HG02884 (cell line): ENCODE results near the gene PLPPR2.
A peak's percentile ranks its signal among the peaks of the same experiment; 100 is the strongest.
"Not testable (repeated sequence)": the region's sequence is repeated elsewhere in the genome, so short reads cannot be mapped to it uniquely, and the experiment has no call there.

Experiments used
- ATAC-seq: cut with Tn5 transposase; IDR thresholded peaks from one replicate; pipeline ENCODE4 v1.9.1; 2021; ENCODE audit warnings: mild to moderate bottlenecking, moderate library complexity; ENCODE audit not compliant: unreplicated experiment

The PLPPR2 gene

DNA sequence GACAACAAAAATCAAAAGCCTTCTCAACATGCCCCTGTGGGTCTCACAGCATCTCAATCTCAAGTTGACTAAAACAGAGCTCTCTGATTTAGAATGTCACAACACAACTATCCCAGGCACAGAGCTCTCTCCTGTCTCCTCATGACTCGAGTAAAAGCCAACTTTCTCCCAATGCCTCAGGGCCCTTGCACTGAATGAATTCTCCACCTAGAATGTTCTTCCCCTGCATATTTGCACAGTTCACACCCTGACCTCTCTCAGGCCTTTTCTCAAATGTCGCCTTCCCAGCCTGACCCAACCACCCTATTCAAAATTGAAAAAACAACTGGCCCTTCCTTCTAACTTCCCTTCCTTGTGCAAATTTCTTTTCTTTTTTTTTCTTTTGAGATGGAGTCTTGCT is 15.5 kb downstream of the PLPPR2 start:
- ATAC-seq, result no peak

DNA sequence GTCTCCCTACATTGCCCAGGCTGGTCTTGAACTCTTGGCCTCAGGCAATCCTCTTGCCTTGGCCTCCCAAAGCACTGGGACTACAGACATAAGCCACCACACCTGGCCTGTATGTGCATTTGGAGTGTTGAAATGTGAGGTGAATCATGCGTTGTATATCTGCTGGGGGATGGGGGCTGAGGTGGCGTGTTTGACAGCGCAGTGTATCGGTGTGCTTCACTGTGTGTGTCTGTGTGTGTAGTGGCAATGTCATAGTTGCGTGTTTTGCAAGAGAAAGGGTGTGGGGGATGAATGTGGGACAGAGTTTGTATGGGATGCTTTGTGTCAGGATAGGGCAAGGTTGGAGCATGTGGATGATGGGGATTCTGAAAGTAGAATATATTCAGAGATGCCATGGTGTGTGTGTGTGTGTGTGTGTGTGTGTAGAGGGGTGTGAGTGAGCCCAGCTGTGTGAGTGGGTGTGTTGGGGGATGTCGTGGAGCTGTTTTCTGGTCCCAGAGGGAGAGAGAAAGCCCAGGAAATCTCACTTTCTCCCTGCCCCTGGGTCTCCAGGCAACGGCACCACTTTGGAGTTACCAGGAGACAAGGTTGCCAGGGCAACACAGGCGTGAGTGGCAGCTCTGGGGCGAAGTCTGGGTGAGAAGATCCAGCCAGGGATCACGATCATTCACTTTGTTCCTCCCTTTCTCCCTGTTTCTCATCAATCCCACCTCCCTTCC is 18.1 kb downstream of the PLPPR2 start:
- ATAC-seq, result no peak

DNA sequence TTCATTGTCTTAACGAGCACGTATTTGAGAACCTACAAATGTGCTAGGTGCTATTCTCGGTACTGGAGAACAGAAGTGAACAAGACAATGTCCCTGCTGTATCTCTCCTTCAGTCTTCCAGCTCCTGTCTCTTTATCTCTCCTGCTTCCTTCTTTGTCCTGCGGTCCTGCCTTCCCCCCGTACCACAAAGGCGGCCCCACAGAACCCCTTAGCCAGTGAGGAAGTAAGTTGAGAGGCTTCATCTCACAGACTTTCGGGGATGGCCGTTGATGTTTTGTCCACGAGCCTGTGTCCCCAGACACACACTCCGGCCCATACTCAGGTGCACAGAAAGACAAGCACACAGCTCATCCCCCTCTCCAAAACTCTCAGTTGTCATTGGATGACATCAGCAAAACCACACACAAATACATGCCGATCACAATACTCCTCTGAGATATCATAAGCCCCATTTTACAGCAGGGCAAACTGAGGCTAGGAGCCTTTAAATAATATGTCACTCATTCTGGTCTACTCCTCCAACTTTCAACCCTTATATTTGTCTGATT is 18.7 kb downstream of the PLPPR2 start:
- ATAC-seq, result no peak

DNA sequence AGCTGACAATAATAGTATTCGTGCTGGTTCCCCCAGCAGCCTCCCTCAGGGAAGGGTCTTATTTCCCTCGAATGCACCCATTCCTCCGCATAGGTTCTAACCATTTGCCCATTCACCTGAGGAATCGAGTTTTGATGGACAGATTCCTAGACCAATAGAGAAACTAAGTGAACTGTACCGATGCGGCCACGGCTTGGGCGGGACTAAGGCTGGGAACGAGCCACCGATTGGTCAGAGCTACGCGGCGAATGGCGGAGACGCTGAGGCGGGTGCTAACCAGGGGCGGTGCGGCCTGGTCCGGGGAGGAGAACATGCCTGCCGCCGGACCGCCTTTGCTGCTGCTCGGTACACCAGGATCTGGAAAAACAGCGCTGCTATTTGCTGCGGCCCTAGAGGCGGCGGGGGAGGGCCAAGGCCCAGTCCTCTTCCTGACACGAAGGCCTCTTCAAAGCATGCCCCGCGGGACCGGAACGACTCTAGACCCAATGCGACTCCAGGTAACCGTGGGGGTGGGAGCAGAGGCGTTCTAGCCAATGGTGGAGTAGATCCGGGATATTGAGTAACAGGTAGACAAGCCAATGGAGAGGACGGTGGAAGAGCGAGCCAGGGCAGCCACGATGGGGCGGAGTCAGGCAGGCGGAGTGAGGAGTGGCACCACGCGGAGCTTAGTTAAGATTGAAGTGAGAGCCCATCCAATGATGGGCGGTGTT is 19.4 kb downstream of the PLPPR2 start, which contains the start of gene SWSAP1:
Gene SWSAP1, plus strand, starts transcription at position 234 of the 710 bp plus-strand sequence. Its CDS starts 15 bp downstream, at position 249.
- peak; percentile 85 for ATAC-seq

DNA sequence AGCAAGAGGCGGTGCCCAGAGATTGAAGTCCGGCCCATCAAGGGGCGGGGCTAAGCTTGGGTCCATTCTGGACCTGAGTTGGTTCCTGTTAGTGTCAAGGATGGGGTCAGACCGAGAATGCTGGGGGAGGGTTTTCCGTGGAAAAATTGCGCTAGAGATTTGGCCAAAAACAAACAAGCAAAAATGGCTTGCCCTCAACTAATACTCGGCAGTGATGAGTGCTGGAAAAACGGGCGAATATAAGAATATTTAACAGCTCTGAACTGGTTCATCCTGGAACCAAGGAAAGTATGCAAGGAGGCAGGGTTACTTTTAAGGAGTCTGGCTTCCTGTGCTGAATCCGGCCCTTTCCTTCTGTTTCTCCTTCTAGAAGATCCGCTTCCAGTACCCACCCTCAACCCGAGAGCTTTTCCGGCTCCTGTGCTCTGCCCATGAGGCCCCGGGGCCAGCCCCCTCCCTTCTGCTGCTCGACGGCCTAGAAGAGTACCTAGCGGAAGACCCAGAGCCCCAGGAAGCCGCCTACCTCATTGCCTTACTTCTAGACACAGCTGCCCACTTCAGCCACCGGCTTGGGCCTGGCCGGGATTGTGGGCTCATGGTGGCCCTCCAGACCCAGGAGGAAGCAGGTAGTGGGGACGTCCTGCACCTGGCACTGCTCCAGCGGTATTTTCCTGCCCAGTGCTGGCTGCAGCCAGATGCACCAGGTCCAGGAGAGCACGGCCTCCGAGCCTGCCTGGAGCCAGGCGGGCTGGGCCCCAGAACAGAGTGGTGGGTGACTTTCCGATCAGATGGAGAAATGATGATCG is 20.1 kb downstream of the PLPPR2 start:
- ATAC-seq, result peak; percentile 29

DNA sequence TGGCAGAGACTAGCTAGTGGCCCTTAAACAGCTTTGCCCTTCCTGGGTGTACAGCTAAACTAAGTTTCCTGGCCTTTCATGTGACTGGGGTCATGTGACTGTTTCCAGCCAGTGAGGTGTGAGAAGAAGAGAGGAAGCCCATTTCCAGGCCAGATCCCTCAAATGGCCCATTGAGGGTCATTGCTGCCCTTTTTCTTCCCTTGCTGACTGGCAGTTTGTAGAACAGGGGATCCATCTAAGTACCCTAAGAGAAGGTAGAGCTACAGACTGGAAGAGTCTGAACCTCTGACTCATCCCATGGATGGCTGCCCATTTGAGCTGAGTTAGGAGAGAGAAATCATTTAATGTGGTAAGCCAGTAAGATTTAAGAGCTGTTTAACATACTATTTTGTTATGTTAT is 22.0 kb downstream of the PLPPR2 start:
- no peak for ATAC-seq

DNA sequence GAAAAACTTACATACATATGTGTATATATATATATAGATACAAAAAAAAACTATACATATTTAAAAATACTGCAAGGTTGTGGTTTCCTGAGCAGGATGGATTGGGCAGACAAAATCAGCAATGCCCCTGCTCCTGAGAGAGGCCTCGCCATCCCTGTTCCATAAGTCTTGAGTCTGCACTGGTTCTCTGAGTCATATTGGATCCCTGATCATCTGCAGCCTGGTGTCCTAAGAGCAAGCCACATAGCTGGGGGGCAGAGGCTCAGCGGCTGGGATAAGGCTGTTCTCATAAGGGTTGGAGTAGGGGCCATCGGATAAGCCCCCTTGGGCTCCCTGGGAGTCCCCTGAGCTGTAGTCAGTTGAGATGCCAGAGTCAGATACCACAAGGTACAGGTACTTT is 22.5 kb downstream of the PLPPR2 start:
- ATAC-seq, result no peak

DNA sequence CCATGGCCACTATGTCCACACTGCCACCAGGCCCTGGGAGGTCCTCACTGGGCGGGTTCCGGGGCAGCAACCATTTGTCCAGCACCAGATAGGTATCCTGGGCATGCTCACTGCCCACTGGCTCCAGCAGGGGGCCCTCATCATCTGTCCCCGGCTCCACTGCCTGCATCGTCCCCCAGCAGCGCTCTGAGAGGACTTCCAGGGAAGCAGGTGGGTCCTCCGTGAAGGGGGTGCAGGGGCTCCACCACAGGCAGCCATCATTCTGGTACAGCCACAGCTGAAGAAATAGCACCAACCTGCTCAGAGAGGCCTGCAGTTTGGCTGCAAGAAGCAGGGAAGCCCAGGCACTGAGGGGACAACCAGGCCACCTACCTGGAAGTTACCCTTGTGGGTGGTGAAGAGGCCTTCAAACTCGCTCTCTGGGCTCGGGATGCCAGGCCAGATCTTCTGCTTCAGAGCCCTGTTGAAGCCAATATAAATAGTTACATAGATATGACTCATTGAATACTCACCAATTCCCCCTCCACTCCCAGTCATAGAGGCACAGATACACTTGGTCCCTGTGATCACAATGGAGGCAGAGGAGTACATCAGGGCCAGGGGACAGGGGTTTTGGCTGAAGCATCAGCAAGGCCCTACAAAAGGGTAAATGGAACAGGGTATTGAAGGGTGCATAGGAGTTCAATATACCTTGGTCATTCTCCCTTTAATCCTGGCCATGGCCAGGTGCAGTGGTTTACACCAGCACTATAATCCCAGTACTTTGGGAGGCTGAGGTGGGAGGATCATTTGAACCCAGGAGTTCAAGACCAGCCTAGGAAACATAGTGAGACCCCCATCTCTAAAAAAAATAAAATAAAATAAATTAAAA is 23.3 kb downstream of the PLPPR2 start:
- ATAC-seq, result no peak

DNA sequence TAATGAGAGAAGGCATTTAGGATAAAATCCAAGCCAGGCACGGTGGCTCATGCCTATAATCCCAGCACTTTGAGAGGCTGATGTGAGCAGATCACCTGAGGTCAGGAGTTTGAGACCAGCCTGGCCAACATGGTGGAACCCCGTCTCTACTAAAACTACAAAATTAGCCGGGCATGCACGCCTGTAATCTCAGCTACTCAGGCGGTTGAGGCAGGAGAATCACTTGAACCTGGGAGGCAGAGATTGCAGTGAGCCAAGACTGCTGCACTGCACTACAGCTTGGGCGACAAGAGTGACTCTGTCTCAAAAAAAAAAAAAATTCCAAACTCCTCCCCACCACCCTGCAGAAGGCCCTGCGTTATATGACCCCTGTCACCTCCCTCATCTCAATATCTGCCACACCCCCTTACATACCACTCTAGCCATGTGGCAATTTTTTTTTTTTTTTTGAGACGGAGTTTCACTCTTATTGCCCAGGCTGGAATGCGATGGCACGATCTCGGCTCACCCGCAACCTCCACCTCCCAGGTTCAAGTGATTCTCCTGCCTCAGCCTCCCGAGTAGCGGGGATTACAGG is 24.1 kb downstream of the PLPPR2 start:
- ATAC-seq, result not testable (repeated sequence)

DNA sequence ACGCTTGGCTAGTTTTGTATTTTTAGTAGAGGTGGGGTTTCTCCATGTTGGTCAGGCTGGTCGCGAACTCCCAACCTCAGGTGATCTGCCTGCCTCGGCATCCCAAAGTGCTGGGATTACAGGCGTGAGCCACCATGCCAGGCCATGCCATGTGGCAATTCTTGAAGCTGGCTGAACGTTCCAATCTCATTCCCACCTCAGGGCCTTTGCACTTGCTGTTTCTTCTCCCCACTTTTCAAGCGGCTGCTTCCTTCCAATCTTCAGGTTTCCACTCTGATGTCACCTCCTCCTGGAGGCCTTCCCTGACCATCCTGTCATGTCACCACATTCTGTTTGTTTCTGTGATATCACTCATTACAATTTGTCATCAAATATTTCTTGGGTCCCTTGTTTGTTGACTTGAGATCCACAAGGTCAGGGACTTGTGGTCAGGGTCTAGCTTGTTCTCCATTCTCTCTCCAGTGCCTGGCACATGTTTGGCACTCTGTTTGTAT is 24.7 kb downstream of the PLPPR2 start:
- no peak for ATAC-seq

DNA sequence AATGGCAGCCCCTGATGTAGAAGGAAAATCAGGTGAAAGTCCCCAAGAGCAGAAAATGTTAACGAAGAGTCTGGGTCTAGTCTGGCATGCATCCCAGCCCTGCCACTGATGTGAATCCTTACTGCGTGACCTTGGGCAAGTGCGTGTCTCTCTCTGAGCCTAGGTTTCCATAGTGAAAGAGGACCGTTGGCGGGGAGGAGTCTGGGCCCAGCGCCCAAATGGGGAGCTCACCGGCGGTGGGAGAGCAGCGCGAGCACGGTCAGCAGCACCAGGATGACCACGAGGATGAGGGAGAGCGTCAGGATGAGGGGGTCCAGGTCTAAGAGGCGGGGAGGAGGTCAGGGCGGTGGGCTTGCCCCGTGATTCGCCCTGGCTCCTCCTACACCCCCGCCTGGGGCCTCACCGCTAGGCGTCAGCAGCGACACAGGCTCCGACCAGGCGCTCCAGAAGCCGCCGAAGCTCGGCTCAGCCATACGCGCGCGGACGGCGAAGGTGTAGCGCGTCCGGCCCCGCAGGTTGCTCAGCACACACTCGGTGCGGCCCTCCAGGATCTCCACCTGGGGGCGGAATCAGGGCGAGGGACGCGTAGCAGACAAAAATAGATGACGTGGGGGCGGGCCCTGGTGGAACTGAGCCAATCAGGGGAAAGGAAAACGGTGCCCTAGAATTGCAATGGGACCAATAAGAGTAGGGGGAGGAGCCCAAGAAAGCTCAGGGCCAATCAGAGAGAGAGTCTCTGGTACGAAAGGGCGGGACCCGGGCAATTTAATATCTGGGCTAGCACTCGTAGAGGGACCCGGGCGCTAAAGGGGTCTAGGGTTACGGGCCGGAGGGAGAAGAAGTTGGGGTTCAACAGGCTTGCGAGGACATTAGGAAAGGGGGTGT is 25.7 kb downstream of the PLPPR2 start:
- peak; percentile 66 for ATAC-seq

DNA sequence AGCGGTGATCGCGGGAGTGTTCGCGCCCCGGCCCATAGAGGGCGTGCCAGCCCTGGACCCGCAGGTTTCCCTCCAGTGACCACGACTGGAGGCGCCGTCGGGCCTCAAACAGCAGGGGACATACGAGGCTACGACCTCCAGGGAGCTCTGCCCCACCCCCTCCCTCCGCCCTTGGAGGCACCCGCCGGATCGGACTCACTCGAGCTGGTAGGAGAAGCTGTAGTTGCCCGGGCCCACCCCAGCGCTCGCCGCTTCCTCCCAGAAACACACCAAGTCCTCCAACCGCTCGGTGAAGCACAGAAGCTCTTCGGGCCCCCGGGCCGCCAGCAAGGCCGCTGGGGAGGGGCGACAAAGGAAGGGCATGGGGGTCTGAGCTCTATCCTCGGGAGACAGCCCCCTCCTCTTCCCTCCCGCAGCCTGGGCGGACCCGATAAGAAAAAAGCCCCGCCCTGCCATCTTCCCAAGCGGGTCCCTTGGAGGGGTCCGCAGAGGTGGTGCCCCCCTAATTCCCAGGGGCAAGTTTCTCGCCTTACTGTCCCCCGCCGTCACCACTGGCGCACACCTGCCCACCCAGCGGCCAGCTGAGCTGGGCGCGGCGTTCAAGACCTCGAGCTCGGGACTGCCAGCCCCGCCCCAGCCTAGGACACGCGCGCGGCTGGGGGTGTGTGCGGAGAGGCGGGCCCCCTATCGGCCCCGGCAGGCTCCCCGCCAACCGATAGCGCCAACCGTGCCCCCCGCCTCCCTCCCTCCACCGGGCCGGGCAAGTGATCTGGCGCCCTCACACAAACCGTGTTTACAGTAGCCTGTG is 27.9 kb downstream of the PLPPR2 start:
- ATAC-seq, result no peak

DNA sequence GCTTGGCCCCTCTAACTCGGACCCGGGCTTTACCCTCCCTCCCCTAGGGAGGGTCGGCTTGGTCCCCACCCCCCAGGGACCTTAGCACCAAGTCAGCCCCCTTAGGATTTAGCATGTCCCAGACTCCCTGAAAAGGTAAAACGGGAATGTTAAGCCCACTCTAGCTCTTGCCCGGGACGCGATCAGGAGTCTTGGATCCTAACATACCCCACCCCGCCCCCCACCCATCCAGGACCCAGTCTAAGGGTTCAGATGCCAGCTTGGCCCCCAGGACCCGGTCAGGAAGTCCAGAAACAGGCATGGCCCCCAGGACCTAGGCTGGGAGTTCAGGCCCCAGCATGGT is 28.4 kb downstream of the PLPPR2 start:
- no peak for ATAC-seq

DNA sequence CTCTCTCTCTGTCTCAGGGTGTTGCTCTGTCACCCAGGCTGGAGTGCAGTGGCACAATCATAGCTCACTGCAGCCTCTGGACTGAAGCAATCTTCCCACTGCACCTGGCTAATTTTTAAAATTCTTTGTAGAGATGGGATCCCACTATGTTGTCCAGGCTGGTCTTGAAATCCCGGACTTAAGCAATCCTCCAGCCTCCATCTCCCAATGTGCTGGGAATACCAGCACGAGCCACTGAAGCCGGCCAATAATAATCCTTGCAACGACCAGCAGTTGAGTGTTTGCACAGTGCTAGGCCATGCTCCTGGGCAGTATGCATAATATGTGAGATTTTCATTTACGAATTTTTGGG is 29.5 kb downstream of the PLPPR2 start:
- ATAC-seq, result no peak

DNA sequence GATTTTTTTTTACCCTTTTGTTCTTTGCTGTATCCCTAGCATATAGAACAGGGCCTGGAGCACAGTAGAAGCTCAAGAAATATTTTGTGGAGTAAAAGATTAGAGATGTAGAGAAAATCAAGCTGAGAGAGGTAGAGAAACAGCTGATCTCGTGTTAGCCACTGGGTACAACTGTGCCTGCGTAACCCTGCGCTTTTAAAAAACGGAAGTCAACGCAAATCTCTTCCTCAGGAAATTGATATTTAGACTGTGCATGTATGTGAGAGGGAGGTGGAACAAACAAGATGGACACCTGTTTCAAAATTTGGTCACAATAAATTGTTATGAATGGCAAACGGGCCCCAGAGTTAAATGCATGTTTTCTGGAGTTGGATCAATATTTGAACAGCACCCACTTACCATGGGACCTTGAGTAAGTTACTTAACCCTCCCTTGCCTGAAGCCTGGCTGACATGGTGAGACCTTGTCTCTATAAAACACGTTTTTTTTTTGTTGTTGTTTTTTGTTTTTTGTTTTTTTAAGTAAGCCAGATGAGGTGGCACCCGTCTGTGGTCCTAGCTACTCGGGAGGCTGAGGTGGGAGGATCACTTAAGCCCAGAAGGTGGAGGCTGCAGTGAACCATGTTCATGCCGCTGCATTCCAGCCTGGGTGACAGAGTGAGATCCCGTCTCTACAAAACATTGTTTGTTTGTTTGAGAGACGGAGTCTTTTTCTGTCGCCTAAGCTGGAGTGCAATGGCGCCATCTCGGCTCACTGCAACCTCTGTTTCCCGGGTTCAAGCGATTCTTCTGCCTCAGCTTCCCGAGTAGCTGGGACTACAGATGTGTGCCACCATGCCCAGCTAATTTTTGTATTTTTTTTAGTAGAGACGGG is 32.2 kb downstream of the PLPPR2 start:
- ATAC-seq, result no peak

DNA sequence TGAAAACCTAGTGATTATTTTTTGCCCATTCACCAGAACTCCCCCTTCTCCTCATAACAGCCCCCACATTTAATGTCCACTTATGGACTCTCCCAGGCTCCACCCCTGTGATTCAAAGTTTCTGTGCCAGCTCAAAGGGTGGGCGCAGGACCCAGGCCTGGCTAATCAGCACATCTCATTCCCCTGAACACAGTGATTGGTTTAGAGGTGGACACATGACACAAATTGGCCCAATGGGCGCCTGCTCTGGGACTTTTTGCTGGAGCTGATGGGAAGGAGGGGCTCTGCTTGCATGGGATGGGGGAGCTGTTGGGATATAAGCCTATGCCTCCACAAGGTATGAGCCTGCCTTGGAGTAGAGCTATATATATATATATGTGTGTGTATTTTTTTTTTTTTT is 35.1 kb downstream of the PLPPR2 start:
- ATAC-seq, result no peak

DNA sequence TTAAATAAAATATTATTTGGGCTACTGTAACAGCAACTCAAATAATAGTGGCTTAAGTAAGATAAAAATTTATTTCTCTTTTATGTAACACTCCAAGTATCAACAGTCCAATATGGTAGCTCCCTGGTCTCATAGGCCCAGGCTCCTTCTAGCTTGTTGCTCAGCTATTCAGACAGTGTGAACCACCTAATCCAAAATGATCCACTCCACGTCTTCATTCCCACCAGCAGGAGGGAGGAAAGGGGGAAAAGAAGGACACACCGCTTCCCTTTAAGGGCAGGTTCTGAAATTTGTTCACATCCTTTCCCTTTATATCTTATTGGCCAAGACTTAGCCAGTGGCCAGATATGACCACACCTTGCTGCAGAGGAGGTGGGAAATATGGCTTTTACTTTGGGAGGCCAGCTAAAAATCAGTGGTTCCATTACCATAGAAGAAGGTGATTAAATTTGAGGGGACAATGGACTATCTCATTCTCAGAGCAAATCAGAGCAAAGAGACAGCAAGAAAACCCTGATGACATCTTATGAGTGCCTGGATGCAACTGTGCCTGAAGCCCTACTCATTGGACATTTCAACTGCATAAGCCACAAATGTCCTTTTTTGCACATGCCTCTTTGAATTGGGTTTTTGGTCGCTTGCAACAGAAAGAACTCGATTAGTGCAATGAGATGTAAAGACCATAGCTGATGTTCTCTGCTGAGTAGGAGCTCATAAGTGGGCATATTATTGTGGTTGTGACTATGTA is 35.9 kb downstream of the PLPPR2 start:
- ATAC-seq, result no peak
